IMR-90 (cell line): ENCODE results near the gene TIFAB. TPM values are rescaled to one million over a fixed set of nuclear protein-coding genes. Genes with fewer than 3 reads are reported as not detected.

ENCODE experiments used
- ATAC-seq: fragments of 200-7000 bp; cut with Tn5 transposase; 2 replicates; pipeline ENCODE4 v1.9.1; 2020; ENCODE audit warnings: low read depth, mild to moderate bottlenecking, moderate library complexity
- BruUV-seq: library from RNA; stranded (reverse); fragments of 400-500 nt; replicated peaks from 2 replicates; lab custom pipeline; 2021; lab: Mats Ljungman, UMichigan
- CTCF ChIA-PET: fragments of 300-600 bp; formaldehyde crosslinking; extraction: SDS; loops from one replicate; lab custom pipeline; 2021; ENCODE audit warnings: antibody characterized with exemption; lab: Yijun Ruan, JAX
- POLR2A ChIA-PET: fragments of 300-600 bp; sonication (Branson Sonifier 250); formaldehyde crosslinking; loops from one replicate; lab custom pipeline; 2022; ENCODE audit warnings: antibody characterized with exemption; ENCODE audit not compliant: unreplicated experiment; lab: Charles Lee
- DNase-seq: peaks from one replicate; pipeline ENCODE4 v3.0.0; 2013
- H2AFZ ChIP-seq: replicated peaks from 2 replicates; pipeline ENCODE3; 2013; ENCODE audit warnings: low read length, mild to moderate bottlenecking; ENCODE audit not compliant: poor library complexity
- H2AK5ac ChIP-seq: 2 replicates; pipeline ENCODE4 v1.6.1; 2013; ENCODE audit warnings: low read depth, low read length, inconsistent platforms
- H2AK9ac ChIP-seq: replicated peaks from 2 replicates; pipeline ENCODE3; 2013; ENCODE audit warnings: mild to moderate bottlenecking, low read depth, low read length, moderate library complexity; ENCODE audit not compliant: poor library complexity
- H2BK120ac ChIP-seq: 2 replicates; pipeline ENCODE4 v1.6.1; 2013; ENCODE audit warnings: low read depth, low read length, inconsistent platforms
- H2BK15ac ChIP-seq: 3 replicates; pipeline ENCODE4 v1.6.1; 2013; ENCODE audit warnings: low read depth, low read length, inconsistent platforms
- H2BK20ac ChIP-seq: 2 replicates; pipeline ENCODE4 v1.6.1; 2013; ENCODE audit warnings: low read depth, mild to moderate bottlenecking, inconsistent platforms, low read length, moderate library complexity
- H2BK5ac ChIP-seq: 2 replicates; pipeline ENCODE4 v1.6.1; 2013; ENCODE audit warnings: mild to moderate bottlenecking, low read depth, low read length, inconsistent platforms; ENCODE audit not compliant: poor library complexity, severe bottlenecking
- H3K14ac ChIP-seq: replicated peaks from 2 replicates; pipeline ENCODE4 v1.6.1; 2013; ENCODE audit warnings: low read depth, low read length, inconsistent platforms
- H3K18ac ChIP-seq: 2 replicates; pipeline ENCODE4 v1.6.1; 2013; ENCODE audit warnings: low read depth, low read length, control low read depth
- H3K23ac ChIP-seq: 2 replicates; pipeline ENCODE4 v1.6.1; 2013; ENCODE audit warnings: low read depth, low read length, inconsistent platforms
- H3K27ac ChIP-seq: 2 replicates; pipeline ENCODE4 v1.5.1; 2013; ENCODE audit warnings: mild to moderate bottlenecking, control low read depth, low read length; ENCODE audit not compliant: insufficient read depth
- H3K27me3 ChIP-seq: 2 replicates; pipeline ENCODE4 v1.6.1; 2013; ENCODE audit warnings: low read length; ENCODE audit not compliant: control insufficient read depth, insufficient read depth
- H3K36me3 ChIP-seq: 2 replicates; pipeline ENCODE4 v1.6.1; 2013; ENCODE audit warnings: low read length, mixed read lengths; ENCODE audit not compliant: control insufficient read depth, insufficient read depth
- H3K4ac ChIP-seq: 2 replicates; pipeline ENCODE4 v1.6.1; 2013; ENCODE audit warnings: low read depth, low read length, inconsistent platforms
- H3K4me1 ChIP-seq: 2 replicates; pipeline ENCODE4 v1.6.1; 2013; ENCODE audit warnings: low read length, mixed read lengths; ENCODE audit not compliant: control insufficient read depth, insufficient read depth
- H3K4me2 ChIP-seq: 2 replicates; pipeline ENCODE4 v1.6.1; 2013; ENCODE audit warnings: low read depth, mild to moderate bottlenecking, control low read depth, low read length, moderate library complexity
- H3K4me3 ChIP-seq: 2 replicates; pipeline ENCODE4 v1.5.1; 2013; ENCODE audit warnings: low read depth, mild to moderate bottlenecking, control low read depth, low read length, moderate library complexity; ENCODE audit not compliant: insufficient read depth
- H3K56ac ChIP-seq: 2 replicates; pipeline ENCODE4 v1.6.1; 2013; ENCODE audit warnings: low read length, inconsistent platforms; ENCODE audit not compliant: insufficient read depth; ENCODE audit errors: extremely low read depth
- H3K79me1 ChIP-seq, 2 experiments: 2 replicates each; pipeline ENCODE4 v1.6.1; 2013; ENCODE audit warnings: low read length in 2 of 2, inconsistent platforms in 1 of 2, low read depth in 1 of 2
- H3K9ac ChIP-seq: 2 replicates; pipeline ENCODE4 v1.6.1; 2013; ENCODE audit warnings: low read depth, low read length, control low read depth
- H3K9me1 ChIP-seq: 2 replicates; pipeline ENCODE4 v1.6.1; 2013; ENCODE audit warnings: low read length, inconsistent platforms; ENCODE audit not compliant: insufficient read depth
- H3K9me3 ChIP-seq: 2 replicates; pipeline ENCODE4 v1.6.1; 2013; ENCODE audit warnings: low read length; ENCODE audit not compliant: control insufficient read depth, insufficient read depth
- H4K20me1 ChIP-seq: 2 replicates; pipeline ENCODE4 v1.6.1; 2013; ENCODE audit warnings: low read length, inconsistent platforms; ENCODE audit not compliant: insufficient read depth
- H4K5ac ChIP-seq: 2 replicates; pipeline ENCODE4 v1.6.1; 2013; ENCODE audit warnings: mild to moderate bottlenecking, low read depth, low read length, control low read depth
- H4K8ac ChIP-seq, 2 experiments: 2 replicates each; pipeline ENCODE4 v1.6.1; 2013; ENCODE audit warnings: low read depth in 2 of 2, low read length in 2 of 2, control low read depth in 1 of 2, inconsistent platforms in 1 of 2
- H4K91ac ChIP-seq: 2 replicates; pipeline ENCODE4 v1.6.1; 2013; ENCODE audit warnings: low read depth, low read length, inconsistent platforms; ENCODE audit not compliant: insufficient read depth
- BHLHE40 ChIP-seq: fragments of 150-350 bp; IDR thresholded peaks from 2 replicates; pipeline ENCODE4 v1.6.1; 2016; ENCODE audit warnings: mild to moderate bottlenecking, low read depth, low read length
- CHD1 ChIP-seq: IDR thresholded peaks from 2 replicates; pipeline ENCODE4 v1.6.1; 2012; ENCODE audit warnings: low read depth, low read length, improper control_type of control experiment
- FOS ChIP-seq: fragments of 150-350 bp; IDR thresholded peaks from 2 replicates; pipeline ENCODE4 v1.6.1; 2016; ENCODE audit warnings: low read depth, low read length
- MAZ ChIP-seq: IDR thresholded peaks from 2 replicates; pipeline ENCODE4 v1.6.1; 2012; ENCODE audit warnings: low read depth, mild to moderate bottlenecking, low read length, improper control_type of control experiment, moderate library complexity, borderline replicate concordance
- POLR2A ChIP-seq: IDR thresholded peaks from 2 replicates; pipeline ENCODE4 v1.6.1; 2012; ENCODE audit warnings: mild to moderate bottlenecking, low read depth, low read length
- RAD21 ChIP-seq: IDR thresholded peaks from 2 replicates; pipeline ENCODE4 v1.6.1; 2012; ENCODE audit warnings: low read length, improper control_type of control experiment
- RCOR1 ChIP-seq: IDR thresholded peaks from 2 replicates; pipeline ENCODE4 v1.6.1; 2012; ENCODE audit warnings: mild to moderate bottlenecking, low read length, improper control_type of control experiment; ENCODE audit not compliant: insufficient replicate concordance
- SMC3 ChIP-seq: fragments of 150-350 bp; IDR thresholded peaks from 2 replicates; pipeline ENCODE4 v1.6.1; 2016; ENCODE audit warnings: low read depth, mild to moderate bottlenecking, antibody characterized with exemption, low read length, moderate library complexity
- WGBS, 2 experiments: methylation state at CpG; one replicate each; pipeline versions ENCODE4 v1.1.5 to v1.1.7; 2013; ENCODE audit warnings: missing lambda C conversion rate in 2 of 2; ENCODE audit not compliant: insufficient read length in 1 of 2; ENCODE audit errors: extremely low coverage in 2 of 2; 5-methylcytosine and 5-hydroxymethylcytosine counted together
- dilution Hi-C: fragments of 300-500 bp; cut with HindIII; formaldehyde crosslinking; loops from one replicate; pipeline ENCODE4 v1.14.3; 2018; ENCODE audit warnings: low sequenced_read_pairs; ENCODE audit not compliant: unreplicated experiment
- in situ Hi-C: fragments of 300-500 bp; cut with MboI; formaldehyde crosslinking; loops from 3 replicates; pipeline ENCODE4 v1.14.3; 2019; ENCODE audit warnings: low sequenced_read_pairs, inconsistent platforms, mixed read lengths
- intact Hi-C: fragments of 100-400 bp; cut with micrococcal nuclease; formaldehyde crosslinking; loops from 2 replicates; pipeline ENCODE4 v1.10.0; 2022
- polyA plus RNA-seq, 3 experiments: library from polyadenylated mRNA; depleted of rRNA; stranded (reverse); fragments of >200 nt; gene quantifications; 2 replicates each; pipeline ENCODE4 v1.2.3, GENCODE V29; 2012; ENCODE audit warnings: low replicate concordance in 1 of 3
- total RNA-seq: library from RNA; depleted of rRNA; stranded (reverse); fragments of >200 nt; gene quantifications from 2 replicates; pipeline ENCODE4 v1.2.3, GENCODE V29; 2012
- TF ChIP-seq, protein P1 (sequence below): conservative IDR thresholded peaks from 2 replicates; pipeline ENCODE4 v1.5.1; 2012; ENCODE audit warnings: mild to moderate bottlenecking, low read depth, low read length, improper control_type of control experiment

The TIFAB gene
- total and polyA plus RNA-seq, 2 of the 4 experiments (the other 2 are of a cell fraction), result not detected

DNA sequence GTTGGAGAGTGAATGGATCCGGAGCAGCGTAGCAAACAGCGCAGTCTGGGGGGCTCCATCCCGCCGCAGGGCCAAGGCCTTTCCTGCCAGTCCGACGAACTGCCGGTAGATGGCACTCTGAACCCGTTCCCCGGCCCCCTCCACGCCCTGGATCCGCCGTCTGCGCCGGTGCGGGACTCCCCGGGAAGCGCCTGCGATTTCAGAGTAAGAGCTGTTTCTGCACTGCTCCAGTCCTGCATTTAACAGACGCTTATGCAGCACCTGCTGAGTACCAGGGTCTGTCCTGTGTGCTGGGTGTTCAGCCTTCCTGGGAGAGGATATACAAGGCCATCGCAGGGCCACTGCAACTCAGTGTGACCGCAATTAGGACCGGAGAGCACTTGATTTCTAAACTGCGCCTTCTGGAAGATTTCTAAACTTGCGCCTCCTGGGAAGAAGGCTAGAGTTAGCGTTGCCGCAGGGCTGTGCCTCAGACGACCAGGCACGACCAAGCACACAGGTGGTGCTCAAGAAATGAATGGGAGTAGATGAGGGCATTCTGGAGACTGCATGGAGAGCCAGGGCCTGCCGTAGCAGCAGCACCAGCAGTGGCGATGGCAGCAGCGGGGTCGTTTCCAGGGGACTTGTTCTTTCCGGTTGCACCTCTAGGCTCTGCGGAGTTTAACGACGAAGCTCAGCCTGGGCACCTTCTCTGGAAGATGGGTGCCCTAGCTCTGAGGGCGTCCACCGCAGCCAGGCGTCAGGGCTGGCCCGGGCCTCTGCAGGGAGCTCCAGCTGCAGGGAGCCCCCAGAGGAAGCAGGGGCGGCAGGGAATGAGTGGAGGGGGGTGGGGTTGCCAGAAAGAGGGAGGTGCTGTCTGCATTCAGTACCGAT is 14.3 kb upstream of the TIFAB start:
- Histone ChIP-seq H3K56ac (no peak overlapping the region), H3K4ac (no peak overlapping the region), H4K5ac (no peak overlapping the region), H2BK20ac (no peak overlapping the region), H3K36me3 (no peaks in the 10 kb centered on the region), H3K9me3 (no peaks in the 10 kb centered on the region), H4K8ac (no peak overlapping the region), H2AK9ac (peak overlapping the region; percentile 21), H2AK5ac (no peak overlapping the region), H2BK120ac (no peak overlapping the region), H3K9ac (no peak overlapping the region), H3K23ac (no peak overlapping the region), H3K9me1 (no peaks in the 10 kb centered on the region), H3K27me3 (peaks cover 72% of the 10 kb centered on the region), H3K4me3 (0 out of 2 replicates have a peak overlapping the region, but pooled peaks have one; percentile 10), H3K4me2 (peak overlapping the region; percentile 77), H2BK5ac (no peak overlapping the region), H3K79me1 (no peaks in the 10 kb centered on the region), H3K18ac (no peak overlapping the region), H3K14ac (no peak overlapping the region; the same call in 1 of the 2 replicates), H3K27ac (no peak overlapping the region), H3K4me1 (no peaks in the 10 kb centered on the region), H4K91ac (no peak overlapping the region), H4K20me1 (no peaks in the 10 kb centered on the region), H2BK15ac (no peak overlapping the region), H2AFZ (peak overlapping the region; percentile 92)
- peak; percentile 56 for DNase-seq
- in situ Hi-C loops, result loop anchor here (5.0 to 10.0 kb wide), 2 partner anchors 86 to 368 kb away; partner anchors contain the start of gene SLC25A48
- TF ChIP-seq RAD21, result peak; percentile 97
- TF ChIP-seq FOS, result no peak
- TF ChIP-seq BHLHE40, result no peak
- no peak for TF ChIP-seq RCOR1
- TF ChIP-seq CHD1, result no peak
- TF ChIP-seq SMC3, result peak; percentile 94
- TF ChIP-seq MAZ, result 0 out of 2 replicates have a peak, but pooled peaks have one; percentile 27
- TF ChIP-seq, protein P1, sequence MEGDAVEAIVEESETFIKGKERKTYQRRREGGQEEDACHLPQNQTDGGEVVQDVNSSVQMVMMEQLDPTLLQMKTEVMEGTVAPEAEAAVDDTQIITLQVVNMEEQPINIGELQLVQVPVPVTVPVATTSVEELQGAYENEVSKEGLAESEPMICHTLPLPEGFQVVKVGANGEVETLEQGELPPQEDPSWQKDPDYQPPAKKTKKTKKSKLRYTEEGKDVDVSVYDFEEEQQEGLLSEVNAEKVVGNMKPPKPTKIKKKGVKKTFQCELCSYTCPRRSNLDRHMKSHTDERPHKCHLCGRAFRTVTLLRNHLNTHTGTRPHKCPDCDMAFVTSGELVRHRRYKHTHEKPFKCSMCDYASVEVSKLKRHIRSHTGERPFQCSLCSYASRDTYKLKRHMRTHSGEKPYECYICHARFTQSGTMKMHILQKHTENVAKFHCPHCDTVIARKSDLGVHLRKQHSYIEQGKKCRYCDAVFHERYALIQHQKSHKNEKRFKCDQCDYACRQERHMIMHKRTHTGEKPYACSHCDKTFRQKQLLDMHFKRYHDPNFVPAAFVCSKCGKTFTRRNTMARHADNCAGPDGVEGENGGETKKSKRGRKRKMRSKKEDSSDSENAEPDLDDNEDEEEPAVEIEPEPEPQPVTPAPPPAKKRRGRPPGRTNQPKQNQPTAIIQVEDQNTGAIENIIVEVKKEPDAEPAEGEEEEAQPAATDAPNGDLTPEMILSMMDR, result peak; percentile 96
- peak; percentile 53; the same call in 1 of the 2 replicates for TF ChIP-seq POLR2A
- WGBS, 2 experiments, result 19% methylated on average over 39 of the region's 43 CpGs; no CpG with 5 or more reads in 1 of the 2 experiments
- dilution Hi-C loops, result loop anchor here (25.0 kb wide), 1 partner anchor 96 kb away; no protein-coding TSS in a partner anchor
- ChIA-PET CTCF (interaction anchor here (0.6 to 4.9 kb wide), 22 partner anchors 8 to 364 kb away, joined by 3 to 108 read pairs (median 4); no protein-coding TSS in a partner anchor), POLR2A (no interaction called here)
- BruUV-seq, result no TSS peak
- intact Hi-C loops, result loop anchor here (1.0 kb wide), 2 partner anchors 86 to 364 kb away; no protein-coding TSS in a partner anchor
- peak; percentile 99 for ATAC-seq
